PFSK-1 (cell line): ENCODE data around the gene ACSL6.

Experiments
- POLR2AphosphoS5 ChIP-seq: IDR thresholded peaks from 2 replicates; pipeline ENCODE4 v1.6.1; 2012; ENCODE audit warnings: low read depth, mild to moderate bottlenecking, control low read depth, low read length, moderate library complexity
- REST ChIP-seq, 2 experiments: IDR thresholded peaks; 2 replicates each; pipeline versions ENCODE4 v1.6.1 to v1.8.0; 2011 to 2012; ENCODE audit warnings: low read depth in 2 of 2, low read length in 2 of 2, control low read depth in 1 of 2, inconsistent platforms in 1 of 2, mild to moderate bottlenecking in 1 of 2, moderate library complexity in 1 of 2; ENCODE audit not compliant: insufficient read depth in 1 of 2
- SIN3A ChIP-seq: IDR thresholded peaks from 2 replicates; pipeline ENCODE4 v1.6.1; 2012; ENCODE audit warnings: mild to moderate bottlenecking, low read length, moderate library complexity, borderline replicate concordance; ENCODE audit not compliant: insufficient read depth
- TAF1 ChIP-seq: IDR thresholded peaks from 2 replicates; pipeline ENCODE4 v1.6.1; 2012; ENCODE audit warnings: low read length, control low read depth, borderline replicate concordance; ENCODE audit not compliant: insufficient read depth

- no peak for TF ChIP-seq POLR2AphosphoS5
- no peak for TF ChIP-seq TAF1
- no peak for TF ChIP-seq SIN3A
- TF ChIP-seq REST (IDR thresholded peaks at IDR 0.05; ENCODE audit: insufficient read depth in 1 of 2, low read depth in 2 of 2, low read length in 2 of 2), result no peak
Measured at GRCh38 chr5:131990716-131991115, 20.7 kb downstream of the ACSL6 start.
